Subcutaneous adipose tissue (tissue), 4 donors: ENCODE results near the gene CDK14. TPM values are rescaled to one million over a fixed set of nuclear protein-coding genes. Genes with fewer than 3 reads are reported as not detected.

Source experiments
- CTCF ChIP-seq: fragments of 450-650 bp; IDR thresholded peaks from one replicate; pipeline ENCODE4 v1.5.1; 2016; ENCODE audit warnings: low read depth, mild to moderate bottlenecking, control low read depth, antibody characterized with exemption, moderate library complexity
- total RNA-seq, 4 donors: library from RNA; depleted of rRNA; stranded (reverse); fragments of >200 nt; gene quantifications; one replicate each; pipeline ENCODE4 v1.1.0, GENCODE V29; 2016

Gene CDK14
- total RNA-seq, 4 donors from 2014 or later = 13.4 to 42.4 (median 24.7) TPM

- no peak for TF ChIP-seq CTCF
Measured at GRCh38 chr7:90621125-90621746, 25.1 kb downstream of the CDK14 start.

- no peak for TF ChIP-seq CTCF
Measured at GRCh38 chr7:90621747-90622140, 25.6 kb downstream of the CDK14 start.

GRCh38 chr7:90622670-90623069, 26.5 kb downstream of the CDK14 start:
- no peak for TF ChIP-seq CTCF

- TF ChIP-seq CTCF = no peak
Measured at GRCh38 chr7:90624225-90624911, 28.2 kb downstream of the CDK14 start.

- TF ChIP-seq CTCF = no peak
Measured at GRCh38 chr7:90625051-90625450, 28.9 kb downstream of the CDK14 start.

- no peak for TF ChIP-seq CTCF
Measured at GRCh38 chr7:90625562-90625961, 29.4 kb downstream of the CDK14 start.

GRCh38 chr7:90626013-90626412, 29.9 kb downstream of the CDK14 start:
- TF ChIP-seq CTCF = no peak
